Spinal cord (tissue), 10 donors: ENCODE data around the gene DDX6. TPM values are rescaled to one million over a fixed set of nuclear protein-coding genes. Genes with fewer than 3 reads are reported as not detected.
"Not testable (repeated sequence)": the region's sequence is repeated elsewhere in the genome, so short reads cannot be mapped to it uniquely, and the experiment has no call there.

ENCODE experiments used
- DNase-seq, 6 donors: peaks; one replicate each; pipeline versions ENCODE4 v3.0.0 to v3.0.0-alpha.2; 2013 to 2015; ENCODE audit warnings: low spot score in 6 of 6, low read depth in 4 of 6
- H3K27ac ChIP-seq: one replicate; pipeline ENCODE4 v1.5.1; 2013; ENCODE audit warnings: low read depth, low read length, control low read depth
- H3K27me3 ChIP-seq: one replicate; pipeline ENCODE4 v1.6.1; 2013; ENCODE audit warnings: low read length; ENCODE audit not compliant: control insufficient read depth, insufficient read depth
- H3K36me3 ChIP-seq: one replicate; pipeline ENCODE4 v1.6.1; 2013; ENCODE audit warnings: low read length; ENCODE audit not compliant: control insufficient read depth, insufficient read depth
- H3K4me1 ChIP-seq: one replicate; pipeline ENCODE4 v1.6.1; 2013; ENCODE audit warnings: low read length; ENCODE audit not compliant: control insufficient read depth, insufficient read depth
- H3K4me3 ChIP-seq: one replicate; pipeline ENCODE4 v1.5.1; 2013; ENCODE audit warnings: low read depth, low read length, control low read depth
- H3K9me3 ChIP-seq: one replicate; pipeline ENCODE4 v1.6.1; 2013; ENCODE audit warnings: low read length; ENCODE audit not compliant: control insufficient read depth, insufficient read depth
- WGBS: methylation state at CpG from one replicate; pipeline ENCODE4 v1.1.5; 2013; ENCODE audit warnings: missing lambda C conversion rate; ENCODE audit not compliant: insufficient coverage; 5-methylcytosine and 5-hydroxymethylcytosine counted together
- polyA plus RNA-seq, 2 donors: library from polyadenylated mRNA; unstranded; fragments of 120-200 nt; gene quantifications; one replicate each; pipeline ENCODE4 v1.2.1, GENCODE V29; 2013; ENCODE audit not compliant: insufficient read length in 2 of 2
- total RNA-seq, 2 donors: library from RNA; depleted of rRNA in 1 of 2; stranded (reverse); fragments of 120-200 nt in 1 of 2; fragments of >200 nt in 1 of 2; gene quantifications; one replicate each; pipeline versions ENCODE4 v1.2.3 to v1.2.4, GENCODE V29; 2013 to 2014
- donor health status: healthy.

The DDX6 gene
- total and polyA plus RNA-seq, 4 donors = 99.6 to 230 (median 136) TPM

- H3K9me3 ChIP-seq = no peaks in the 10 kb centered on the region
- H3K4me3 ChIP-seq = peak overlapping the region; percentile 81
- peaks cover 18% of the 10 kb centered on the region for H3K4me1 ChIP-seq
- peak overlapping the region; percentile 100 for H3K27ac ChIP-seq
- peaks cover 2% of the 10 kb centered on the region for H3K36me3 ChIP-seq
- WGBS = 0% methylated on average over 4 of the region's 8 CpGs
- H3K27me3 ChIP-seq = no peaks in the 10 kb centered on the region
- DNase-seq = peak; percentile 64 to 97 (median 72)
Measured at GRCh38 chr11:118792570-118793124, 1.7 kb upstream of the DDX6 start.

GRCh38 chr11:118791961-118792569 is 1.1 kb upstream of the DDX6 start:
- DNase-seq = peak in 2 of 6 donors; percentile 6 to 9
- Histone ChIP-seq H3K4me3 (peak overlapping the region; percentile 81), H3K36me3 (peaks cover 2% of the 10 kb centered on the region), H3K27ac (peak overlapping the region; percentile 100), H3K9me3 (no peaks in the 10 kb centered on the region), H3K27me3 (no peaks in the 10 kb centered on the region), H3K4me1 (peaks cover 22% of the 10 kb centered on the region)
- WGBS = 2% methylated on average over 38 of the region's 39 CpGs

DNA sequence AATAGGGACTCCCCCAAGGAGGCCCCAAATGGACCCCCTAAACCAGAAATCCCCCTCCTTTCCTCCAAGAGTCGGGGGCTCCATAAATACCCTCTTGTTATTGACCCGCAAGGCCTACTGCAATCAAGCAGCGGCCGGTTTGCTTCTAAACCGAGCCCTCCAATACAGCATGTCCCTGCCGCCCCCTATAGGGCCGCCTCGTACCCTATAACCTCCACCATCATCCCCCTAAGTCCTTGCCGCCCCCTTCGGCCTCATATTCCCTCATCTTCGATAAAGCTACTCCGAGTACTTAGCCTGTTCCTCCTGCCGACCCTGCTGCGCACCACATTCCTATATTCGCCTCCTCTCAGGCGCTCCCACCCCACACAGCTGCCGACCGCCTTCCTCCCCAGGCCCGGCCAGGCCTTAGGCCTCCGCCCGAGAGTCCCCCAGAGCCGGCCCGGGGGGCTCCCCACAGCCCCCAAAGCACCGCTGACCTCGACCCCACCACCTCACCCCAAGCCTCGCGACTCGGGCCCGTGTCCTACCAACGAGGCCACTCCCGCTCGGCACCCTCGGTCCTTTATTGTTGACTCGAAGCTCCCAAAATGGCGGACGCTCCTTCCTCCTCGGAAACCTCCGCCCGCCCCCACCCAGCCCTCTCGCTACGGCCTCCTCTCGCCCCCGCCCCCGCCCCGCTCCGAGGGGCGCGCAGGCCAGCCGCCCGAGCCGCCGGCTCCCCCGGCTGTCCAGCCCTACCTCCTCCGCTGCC is 430 bp downstream of the DDX6 start:
- peak overlapping the region; percentile 100 for H3K27ac ChIP-seq
- peaks cover 2% of the 10 kb centered on the region for H3K36me3 ChIP-seq
- H3K4me1 ChIP-seq = peaks cover 26% of the 10 kb centered on the region
- H3K27me3 ChIP-seq = no peaks in the 10 kb centered on the region
- no peaks in the 10 kb centered on the region for H3K9me3 ChIP-seq
- peak in 5 of 6 donors; percentile 62 to 90 (median 85) for DNase-seq
- under 1% methylated on average over 48 of the region's 54 CpGs for WGBS
- H3K4me3 ChIP-seq = peak overlapping the region; percentile 81

- H3K4me3 ChIP-seq = peak overlapping the region; percentile 81
- peaks cover 8% of the 10 kb centered on the region for H3K36me3 ChIP-seq
- 0% methylated on average over 8 of the region's 18 CpGs for WGBS
- peak in 5 of 6 donors; percentile 20 to 80 (median 54) for DNase-seq
- H3K9me3 ChIP-seq = no peaks in the 10 kb centered on the region
- no peaks in the 10 kb centered on the region for H3K27me3 ChIP-seq
- peak overlapping the region; percentile 100 for H3K27ac ChIP-seq
- peaks cover 26% of the 10 kb centered on the region for H3K4me1 ChIP-seq
Measured at GRCh38 chr11:118789501-118790356, 1.2 kb downstream of the DDX6 start.

DNA sequence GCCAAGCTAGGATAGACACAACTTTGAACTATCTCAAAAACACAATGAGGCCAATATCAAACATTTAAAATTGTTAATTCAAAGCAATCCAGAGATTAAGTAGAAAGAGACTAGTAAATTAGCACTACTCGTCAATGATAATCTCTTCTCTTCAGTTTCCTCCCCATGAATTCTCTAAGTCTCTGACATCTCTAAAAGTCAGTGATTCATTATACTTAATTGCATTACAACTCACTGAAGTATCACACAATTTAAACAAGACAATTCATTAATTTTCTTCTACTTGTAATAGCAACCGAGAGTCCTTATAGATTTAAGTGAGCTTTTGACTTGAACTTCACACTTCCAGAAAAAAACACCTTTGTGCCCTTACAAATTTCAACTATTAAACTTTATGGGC is 4.3 kb downstream of the DDX6 start:
- H3K4me3 ChIP-seq = no peak overlapping the region
- no peak overlapping the region for H3K27ac ChIP-seq
- no peaks in the 10 kb centered on the region for H3K9me3 ChIP-seq
- H3K36me3 ChIP-seq = peaks cover 25% of the 10 kb centered on the region
- no peak for DNase-seq
- WGBS = no CpG with 5 or more reads among the region's 2 CpGs
- H3K4me1 ChIP-seq = peaks cover 19% of the 10 kb centered on the region
- H3K27me3 ChIP-seq = no peaks in the 10 kb centered on the region

DNA sequence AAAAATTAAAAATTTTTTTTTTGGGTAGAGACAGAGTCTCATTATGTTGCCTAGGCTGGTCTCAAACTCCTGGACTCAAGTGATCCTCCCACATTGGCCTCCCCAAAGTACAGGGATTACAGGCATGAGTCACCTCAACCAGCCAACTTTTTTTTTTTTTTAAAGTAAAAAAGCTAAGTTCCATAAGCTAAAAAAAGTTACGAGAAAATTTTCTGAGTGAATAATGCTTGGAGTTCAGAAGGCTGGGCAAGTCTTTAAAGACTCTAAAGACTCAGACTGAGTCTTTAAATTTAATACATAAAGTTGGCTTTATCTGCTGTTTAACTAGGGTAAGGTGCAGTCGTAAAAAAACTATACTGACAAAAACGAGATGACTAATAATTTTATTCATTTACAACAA is 5.6 kb downstream of the DDX6 start:
- Histone ChIP-seq H3K36me3 (peaks cover 28% of the 10 kb centered on the region), H3K9me3 (no peaks in the 10 kb centered on the region), H3K4me1 (peaks cover 19% of the 10 kb centered on the region), H3K27ac (no peak overlapping the region), H3K27me3 (no peaks in the 10 kb centered on the region), H3K4me3 (no peak overlapping the region)
- no CpG with 5 or more reads among the region's 3 CpGs for WGBS
- no peak for DNase-seq

DNA sequence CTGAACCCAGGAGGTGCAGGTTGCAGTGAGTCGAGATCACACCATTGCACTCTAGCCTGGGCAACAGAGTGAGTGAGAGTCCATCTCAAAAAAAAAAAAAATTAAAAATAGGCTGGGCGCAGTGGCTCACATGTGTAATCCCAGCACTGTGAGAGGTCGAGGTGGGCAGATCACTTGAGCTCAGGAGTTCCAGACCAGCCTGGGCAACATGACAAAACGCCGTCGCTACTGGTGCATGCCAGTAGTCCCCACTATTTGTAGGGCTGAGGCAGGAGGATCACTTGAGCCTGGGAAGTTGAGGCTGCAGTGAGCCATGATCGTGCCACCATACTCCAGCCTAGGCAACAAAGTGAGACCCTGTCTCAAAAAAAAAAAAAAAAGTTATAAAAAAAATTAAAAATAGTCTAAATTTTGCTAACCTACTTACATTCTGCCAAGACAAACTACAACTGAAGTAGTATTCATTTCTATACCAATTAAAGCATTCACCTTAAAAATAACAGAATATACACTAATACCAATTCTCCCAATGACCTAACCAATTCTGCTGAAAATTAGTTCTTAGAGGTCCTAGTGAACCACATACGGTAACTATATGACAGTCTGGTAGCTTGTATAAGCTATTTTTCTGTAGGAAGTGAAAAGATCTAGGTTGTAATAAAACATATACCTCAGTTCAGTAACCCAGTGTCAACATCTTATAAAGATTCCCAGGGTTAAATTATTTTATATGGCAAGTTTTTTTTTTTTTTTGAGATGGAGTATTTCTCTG is 7.1 kb downstream of the DDX6 start:
- H3K27me3 ChIP-seq = no peaks in the 10 kb centered on the region
- no CpG with 5 or more reads among the region's 8 CpGs for WGBS
- peaks cover 38% of the 10 kb centered on the region for H3K36me3 ChIP-seq
- H3K4me3 ChIP-seq = no peak overlapping the region
- H3K27ac ChIP-seq = no peak overlapping the region
- DNase-seq = no peak
- peaks cover 15% of the 10 kb centered on the region for H3K4me1 ChIP-seq
- no peaks in the 10 kb centered on the region for H3K9me3 ChIP-seq

GRCh38 chr11:118783324-118783723 is 7.6 kb downstream of the DDX6 start:
- DNase-seq, H3K27me3 ChIP-seq, H3K4me3 ChIP-seq, H3K4me1 ChIP-seq, H3K9me3 ChIP-seq, H3K27ac ChIP-seq: not testable (repeated sequence)
- H3K36me3 ChIP-seq = peaks cover 42% of the 10 kb centered on the region
- WGBS = no CpG with 5 or more reads among the region's 5 CpGs

DNA sequence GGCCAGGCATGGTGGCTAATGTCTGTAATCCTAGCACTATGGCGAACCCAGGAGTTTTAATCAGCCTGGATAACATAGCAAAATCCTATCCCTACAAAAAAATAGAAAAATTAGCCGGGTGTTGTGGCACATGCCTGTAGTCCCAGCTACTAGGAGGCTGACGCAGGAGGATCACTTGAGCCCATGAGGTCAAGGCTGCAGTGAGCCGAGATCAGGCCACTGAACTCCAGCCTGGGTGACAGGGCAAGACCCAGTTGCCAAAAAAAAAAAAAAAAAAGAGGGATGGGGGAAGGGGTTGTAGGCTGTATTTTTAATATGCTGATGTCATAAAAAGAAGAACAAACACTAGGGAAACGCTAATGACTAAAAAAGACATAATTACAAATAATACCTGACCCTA is 12.1 kb downstream of the DDX6 start:
- H3K4me1 ChIP-seq = no peaks in the 10 kb centered on the region
- H3K27ac ChIP-seq = no peak overlapping the region
- no peak for DNase-seq
- no peaks in the 10 kb centered on the region for H3K9me3 ChIP-seq
- H3K4me3 ChIP-seq = no peak overlapping the region
- no peaks in the 10 kb centered on the region for H3K27me3 ChIP-seq
- WGBS = 95% methylated on average over 3 of the region's 5 CpGs
- H3K36me3 ChIP-seq = peaks cover 49% of the 10 kb centered on the region
